Activated CD8-positive, alpha-beta memory T cell treated with anti-CD3 and anti-CD28 coated beads, Interleukin-2, amount 50 U/mL, for 1 hour (primary cell): ENCODE data around the gene ASTL.

Source experiments
- DNase-seq: peaks from one replicate; pipeline ENCODE4 v3.0.0-alpha.2; 2020; ENCODE audit errors: extremely low read depth

The ASTL gene

DNA sequence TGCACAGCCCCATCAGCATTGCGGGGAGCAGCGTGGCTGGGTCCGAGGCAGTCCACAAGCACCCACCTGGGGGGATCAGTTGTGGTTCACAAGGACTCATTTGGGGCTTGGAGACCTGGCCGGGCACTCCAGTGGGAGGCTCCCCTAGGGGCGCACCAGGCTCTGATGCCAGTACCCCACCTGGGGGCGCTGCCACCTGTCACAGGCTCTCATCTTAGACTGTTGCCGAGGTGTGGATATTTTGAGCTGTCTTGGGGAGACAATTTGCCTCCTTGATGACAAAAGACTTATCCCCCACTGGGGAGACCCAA is 25.0 kb downstream of the ASTL start:
- no peak for DNase-seq

DNA sequence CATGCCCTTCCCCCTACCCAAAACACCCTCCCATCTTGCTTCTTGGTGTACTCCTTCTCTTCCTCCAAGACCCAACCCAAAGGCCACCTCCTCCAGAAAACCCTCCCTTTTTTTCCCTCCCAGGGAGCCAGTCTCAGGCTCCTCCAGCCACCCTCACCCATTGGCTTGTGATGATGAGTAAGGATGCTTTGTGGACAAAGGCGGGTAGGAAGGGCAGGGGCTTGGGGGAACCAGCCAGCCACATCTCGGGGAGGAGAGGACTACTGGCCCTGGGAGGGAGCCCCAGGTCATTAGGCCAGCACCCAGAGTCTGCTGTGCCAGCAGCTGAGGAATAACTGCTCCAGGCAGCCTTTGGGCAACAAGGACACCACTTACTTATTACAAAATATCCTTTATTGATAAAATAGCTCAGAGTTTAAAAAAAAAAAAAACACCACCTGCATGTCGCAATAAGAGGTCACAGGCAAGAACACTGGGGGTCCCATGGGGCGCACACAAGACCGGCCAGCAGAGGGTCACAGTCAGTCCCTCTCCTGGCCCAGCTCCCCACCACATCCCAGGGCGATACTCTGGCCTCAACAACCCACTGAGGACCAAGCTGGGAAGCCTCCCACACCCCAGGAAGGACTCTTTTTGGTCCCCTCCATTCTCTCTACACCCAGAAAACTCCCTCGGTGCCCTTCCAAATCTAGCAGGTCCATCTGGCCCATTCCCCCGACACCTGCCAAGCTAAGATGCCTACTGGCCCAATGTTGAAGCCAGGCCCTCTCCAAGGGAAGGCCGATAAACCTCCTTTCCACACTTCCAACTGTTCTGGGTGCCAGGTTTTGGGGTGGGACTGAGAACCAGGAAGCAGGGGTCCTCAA is 25.6 kb downstream of the ASTL start:
- no peak for DNase-seq

DNA sequence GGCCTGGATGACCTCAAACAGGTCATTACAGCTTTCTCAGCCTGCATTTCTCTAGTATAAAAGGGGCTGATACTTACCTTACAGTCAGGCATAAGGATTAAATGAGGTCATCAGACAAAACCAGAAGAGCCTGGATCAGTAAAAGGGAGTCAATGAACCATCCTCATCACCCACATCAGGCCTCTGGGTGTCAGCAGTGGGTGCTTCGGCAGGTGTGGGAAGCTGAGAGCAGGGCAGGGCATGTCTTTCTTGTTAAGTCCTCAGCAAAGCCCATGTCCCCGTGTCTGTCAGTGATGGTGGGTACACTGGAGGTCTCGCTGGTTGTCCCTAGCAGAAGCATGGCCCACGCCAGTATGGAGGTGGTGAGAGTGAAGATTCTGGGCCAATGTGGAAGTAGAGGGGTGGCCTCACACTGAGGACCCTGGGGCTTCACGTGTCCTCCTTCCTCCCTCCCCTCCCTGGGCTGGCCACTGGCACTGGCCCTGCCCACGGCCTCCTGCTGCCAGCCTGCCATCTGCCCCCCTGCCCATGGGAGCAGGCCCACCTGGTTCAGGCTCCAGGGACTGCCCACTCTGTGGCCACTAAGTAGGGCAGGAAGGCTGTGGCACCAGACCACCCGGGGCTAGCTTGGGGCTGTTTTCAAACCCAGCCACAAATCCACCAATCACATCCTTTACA is 26.3 kb downstream of the ASTL start:
- no peak for DNase-seq

DNA sequence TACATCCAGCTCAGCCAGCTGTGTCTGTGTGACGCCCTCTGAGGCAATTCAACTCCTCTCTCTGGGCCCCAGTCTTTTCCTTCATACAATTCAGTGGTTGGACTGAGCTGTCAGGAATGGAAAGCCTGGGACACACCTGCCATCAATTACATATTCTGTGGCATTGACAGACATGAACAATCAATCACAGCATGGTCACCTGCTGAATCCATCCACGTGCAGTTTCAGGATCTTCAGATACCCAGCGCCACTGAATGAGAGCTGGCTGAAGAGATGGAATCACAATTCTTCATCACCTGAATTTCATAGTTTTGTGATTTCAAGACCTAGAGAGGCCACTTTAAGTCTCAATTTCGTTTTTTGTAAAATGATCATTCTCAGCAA is 27.1 kb downstream of the ASTL start:
- no peak for DNase-seq

DNA sequence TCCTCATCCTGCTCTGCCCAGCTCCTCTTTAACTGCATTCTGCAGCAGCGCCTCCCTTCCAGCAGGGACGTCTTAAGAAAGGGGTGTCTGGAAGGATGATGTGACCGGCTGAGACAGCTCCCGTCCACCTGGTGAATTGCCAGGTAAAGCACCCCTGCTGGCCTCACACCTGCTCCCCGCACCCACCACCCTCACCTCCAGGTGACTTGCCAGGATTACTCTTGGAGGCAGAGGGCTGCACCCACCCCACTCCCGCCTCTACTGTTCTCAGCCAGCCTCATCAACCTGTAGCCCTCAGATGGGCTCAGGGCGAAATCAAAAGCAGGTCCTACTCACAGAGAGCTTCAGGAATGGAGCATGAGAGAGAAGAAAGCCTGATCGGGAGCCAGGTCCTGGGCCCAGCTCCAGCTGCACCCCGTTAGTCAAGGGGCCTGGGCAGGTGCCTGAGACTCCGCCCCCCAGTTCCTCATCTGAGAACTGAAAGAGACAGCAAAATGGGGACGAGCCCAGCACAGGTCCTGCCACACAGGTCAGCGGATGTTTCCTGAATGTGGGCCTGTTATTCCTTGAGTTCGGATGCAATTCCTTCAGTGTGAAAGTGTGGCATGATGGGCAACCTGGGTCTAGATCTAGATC is 27.6 kb downstream of the ASTL start:
- DNase-seq: no peak

DNA sequence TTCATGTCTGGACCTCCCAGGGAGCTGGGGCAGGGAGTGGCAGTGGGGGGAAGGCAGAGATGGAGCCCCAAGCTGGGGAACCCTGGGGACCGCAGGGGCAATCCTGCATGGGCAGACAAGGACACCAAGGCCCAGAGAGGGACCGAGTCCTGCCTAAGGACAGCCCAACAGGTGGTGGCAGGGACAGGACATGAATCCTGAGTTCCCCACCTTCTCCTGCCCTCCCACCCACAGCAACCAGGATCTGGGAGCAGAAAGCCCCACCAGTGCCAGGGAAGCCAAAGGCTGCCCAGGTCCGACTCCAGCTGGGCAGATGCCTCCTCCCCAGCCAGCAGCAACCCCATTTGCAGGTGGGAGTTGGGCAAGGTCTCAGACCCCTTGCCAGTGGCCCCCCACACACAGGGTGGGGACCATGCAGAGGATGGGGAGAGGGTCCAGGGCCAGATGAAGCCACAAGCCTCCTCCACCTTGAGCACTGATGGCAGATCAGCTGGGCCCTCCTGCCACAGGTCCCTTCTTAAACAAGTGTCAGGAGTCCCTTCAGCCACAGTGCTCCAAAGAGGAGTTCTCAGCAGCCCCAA is 28.3 kb downstream of the ASTL start:
- DNase-seq: no peak

DNA sequence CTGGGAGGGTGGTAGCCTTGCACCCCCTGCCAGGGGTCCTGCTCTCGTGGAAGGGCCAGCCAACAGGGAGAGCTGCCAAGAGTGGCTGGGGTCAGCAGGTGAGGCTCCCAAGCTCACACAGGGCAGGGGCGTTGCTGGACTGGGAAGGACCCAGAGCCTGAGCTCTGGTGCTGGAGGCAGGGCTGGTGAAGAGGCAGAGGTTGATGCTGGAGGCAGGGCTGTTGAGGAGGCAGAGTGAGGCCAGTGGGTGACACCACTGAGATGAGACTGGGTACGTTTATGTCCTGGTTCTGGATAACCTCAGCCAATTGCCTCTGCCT is 29.0 kb downstream of the ASTL start:
- DNase-seq: no peak

DNA sequence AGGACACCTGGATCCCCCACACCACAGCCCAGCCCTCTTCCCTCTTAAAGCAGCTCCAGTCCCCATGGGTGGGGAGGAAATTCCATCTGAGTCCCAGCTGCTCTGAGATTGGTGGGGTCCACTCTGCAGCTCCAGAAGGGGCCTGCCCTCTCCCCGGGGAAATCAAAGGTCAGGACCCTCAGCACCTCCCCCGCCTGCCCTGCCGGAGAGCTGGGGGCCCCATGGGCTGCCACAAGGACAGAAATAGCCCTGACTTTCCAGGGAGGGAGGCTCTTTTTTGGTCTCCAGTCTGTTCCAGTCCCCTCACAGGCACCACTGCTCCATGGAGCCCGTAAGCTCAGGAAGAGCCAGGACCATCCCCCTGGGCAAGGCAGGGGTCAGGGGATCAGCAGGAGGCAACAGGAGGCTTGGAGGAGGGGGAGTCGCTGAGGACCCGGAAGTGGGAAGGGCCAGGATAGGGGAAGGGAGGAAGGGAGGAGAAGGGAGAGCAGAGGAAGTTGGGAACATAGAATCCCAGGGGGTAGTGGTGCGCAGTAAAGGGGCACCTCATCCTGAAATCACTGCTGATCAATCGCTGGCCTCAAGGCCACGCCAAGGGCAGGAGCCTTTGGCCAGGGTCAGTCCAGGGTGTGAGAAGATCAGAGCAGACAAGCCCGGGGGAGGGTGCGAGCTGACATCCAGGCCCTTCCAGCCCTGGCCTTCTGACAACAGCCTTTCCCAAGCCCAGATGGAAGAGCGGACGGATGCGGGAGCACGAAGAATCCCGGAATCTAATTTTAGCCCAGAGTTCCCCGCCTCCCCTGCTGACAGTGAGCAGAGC is 29.6 kb downstream of the ASTL start:
- DNase-seq: no peak

DNA sequence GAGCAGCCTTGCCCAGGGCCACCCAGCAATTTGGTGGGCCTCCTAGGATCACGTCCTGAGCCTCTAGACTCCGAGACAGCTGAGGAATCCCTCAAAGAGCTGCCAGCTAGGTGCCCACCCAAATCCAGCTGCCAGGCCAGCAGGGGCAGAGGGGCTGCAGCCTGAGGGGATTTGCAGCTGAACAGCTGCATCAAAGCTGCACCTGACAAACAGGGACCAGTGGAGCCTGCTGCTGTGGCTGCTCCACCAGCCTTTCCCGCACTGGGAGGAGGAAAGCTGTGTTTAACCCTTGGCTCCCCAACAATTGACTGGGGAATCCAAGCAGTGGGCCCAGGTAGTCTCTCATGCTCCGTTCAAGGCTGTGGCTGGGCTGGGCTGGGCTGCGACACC is 30.2 kb downstream of the ASTL start:
- DNase-seq: no peak

DNA sequence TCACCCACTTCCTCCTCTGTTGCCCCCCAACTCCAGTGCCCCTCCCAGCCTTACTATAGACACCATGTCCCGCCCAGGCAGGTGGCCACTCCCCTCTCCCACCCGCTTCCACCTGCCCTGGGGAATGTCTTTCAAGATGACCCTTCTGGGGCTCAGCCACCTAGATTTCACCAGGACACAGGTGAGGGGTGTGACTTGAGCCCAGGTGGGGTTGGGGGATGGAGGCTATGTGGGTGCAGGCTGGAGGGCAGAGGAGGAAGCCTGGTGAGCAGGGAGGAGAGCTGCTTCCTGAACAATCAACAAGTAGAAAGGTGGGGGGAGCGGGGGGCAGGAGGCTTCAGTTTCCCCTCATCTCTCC is 30.6 kb downstream of the ASTL start:
- DNase-seq: no peak

DNA sequence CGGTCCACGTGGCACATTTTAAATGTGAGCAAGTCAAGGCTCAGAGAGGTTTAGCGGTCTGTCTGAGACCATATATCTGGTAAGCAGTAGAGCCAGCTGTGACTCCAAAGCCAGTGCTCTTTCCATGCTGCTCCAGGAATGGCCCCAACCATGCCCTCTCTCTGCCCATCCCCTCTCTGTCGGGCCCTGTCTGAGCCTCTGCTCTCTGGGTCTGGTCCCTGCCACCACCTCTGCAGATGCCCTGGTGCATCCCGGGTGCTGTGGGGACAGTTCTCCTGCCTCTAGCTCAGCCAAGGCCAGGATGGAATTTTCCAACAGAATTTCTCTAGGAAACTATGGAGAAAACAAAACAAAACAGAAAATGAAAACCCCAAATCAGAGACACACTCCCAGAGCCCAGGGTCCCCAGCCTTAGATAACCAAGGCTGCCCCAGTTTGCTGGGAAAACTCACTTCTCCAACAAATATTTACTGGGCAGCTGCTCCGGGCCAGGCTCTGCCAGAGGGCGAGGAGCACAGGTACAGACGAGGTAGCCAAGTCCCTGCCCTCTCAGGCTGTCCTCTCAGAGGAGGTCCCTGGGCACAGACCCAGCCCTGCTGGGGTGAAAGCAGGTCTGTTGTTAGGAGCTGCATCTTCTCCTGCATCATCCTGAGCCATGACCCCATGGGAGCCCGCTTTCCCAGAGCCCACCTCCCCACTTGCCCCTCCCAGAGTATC is 31.2 kb downstream of the ASTL start:
- no peak for DNase-seq

DNA sequence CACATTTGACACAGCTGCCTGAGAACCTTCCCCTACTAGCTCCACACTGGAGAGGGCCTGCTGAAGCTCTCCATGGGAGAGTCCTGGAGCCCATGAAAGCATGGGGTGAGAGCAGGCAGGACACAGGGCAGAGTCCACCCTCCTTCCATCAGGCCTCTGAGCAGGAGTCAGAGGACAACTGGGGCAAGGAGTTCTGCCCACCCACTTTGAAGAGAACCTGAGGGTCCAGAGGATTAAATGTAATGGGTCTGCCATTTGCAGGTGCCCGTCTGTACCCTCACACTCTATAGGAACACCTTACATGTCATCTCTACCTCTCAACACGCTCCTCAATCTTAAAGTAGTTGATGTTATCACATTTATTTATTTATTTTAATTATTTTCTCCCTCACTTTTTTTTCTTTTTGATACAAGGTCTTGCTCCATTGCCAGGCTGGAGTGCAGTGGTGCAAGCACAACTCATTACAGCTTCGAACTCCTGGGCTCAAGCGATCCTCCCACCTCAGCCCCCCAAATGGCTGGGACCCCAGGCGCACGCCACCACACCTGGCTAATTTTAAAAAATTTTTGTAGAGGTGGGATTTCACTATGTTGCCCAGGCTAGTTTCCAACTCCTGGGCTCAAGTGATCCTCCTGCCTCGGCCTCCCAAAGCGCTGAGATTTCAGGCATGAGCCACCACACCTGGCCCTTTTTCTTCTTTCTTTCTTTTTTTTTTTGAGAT is 32.1 kb downstream of the ASTL start:
- DNase-seq: no peak

DNA sequence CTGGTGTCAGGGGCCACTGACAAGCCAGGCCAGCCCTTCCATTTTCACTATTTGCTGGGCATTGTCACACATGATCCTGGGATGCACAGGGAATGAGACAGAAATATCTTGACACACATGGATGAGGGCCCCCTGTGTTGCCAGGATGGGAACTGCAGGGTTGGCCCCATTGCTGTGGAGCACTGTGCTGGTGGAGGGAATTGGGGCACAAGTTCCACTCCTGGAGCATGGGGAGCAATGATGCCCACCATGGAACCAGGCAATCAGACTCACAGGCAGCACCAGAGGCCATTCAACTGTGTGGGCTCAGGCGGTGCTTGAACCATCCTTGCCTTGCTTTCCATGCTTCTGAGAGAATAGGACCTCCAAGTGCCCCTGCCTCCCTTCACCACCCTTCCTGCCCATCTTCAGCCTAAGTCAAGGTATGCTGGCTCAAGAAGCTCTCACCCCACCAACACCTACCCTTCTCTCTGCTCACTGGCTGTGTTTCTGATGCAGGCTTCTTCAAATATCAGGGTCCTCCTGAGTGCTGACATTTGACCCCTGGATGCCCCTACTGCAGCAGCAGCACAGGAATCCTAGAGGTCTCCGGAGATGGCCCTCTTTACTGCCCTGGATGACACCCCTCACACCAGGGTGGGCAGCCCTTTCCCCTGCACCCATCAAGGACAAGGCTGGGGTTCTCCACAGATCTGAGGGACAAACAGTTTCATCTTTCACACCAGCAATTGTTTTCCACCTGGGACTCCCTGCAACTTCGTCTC is 33.0 kb downstream of the ASTL start:
- no peak for DNase-seq

DNA sequence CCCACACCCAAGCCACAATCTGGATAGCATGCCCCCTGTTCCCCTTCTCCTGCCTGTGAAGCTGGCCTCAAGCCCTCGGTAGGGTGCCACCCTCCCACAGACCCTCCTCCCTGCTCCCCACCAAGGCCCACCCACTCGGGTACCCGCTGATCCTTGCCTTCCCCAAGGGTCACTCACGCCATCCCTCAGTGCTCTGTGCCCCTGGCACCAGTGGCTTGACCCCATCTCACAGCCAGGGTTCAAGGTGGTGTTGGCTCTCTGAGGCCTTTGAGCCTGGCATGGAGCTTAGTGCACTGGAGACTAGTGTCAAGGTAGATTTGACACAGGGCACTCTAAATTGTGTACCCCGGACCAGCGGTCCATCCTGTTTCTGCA is 33.8 kb downstream of the ASTL start:
- no peak for DNase-seq

DNA sequence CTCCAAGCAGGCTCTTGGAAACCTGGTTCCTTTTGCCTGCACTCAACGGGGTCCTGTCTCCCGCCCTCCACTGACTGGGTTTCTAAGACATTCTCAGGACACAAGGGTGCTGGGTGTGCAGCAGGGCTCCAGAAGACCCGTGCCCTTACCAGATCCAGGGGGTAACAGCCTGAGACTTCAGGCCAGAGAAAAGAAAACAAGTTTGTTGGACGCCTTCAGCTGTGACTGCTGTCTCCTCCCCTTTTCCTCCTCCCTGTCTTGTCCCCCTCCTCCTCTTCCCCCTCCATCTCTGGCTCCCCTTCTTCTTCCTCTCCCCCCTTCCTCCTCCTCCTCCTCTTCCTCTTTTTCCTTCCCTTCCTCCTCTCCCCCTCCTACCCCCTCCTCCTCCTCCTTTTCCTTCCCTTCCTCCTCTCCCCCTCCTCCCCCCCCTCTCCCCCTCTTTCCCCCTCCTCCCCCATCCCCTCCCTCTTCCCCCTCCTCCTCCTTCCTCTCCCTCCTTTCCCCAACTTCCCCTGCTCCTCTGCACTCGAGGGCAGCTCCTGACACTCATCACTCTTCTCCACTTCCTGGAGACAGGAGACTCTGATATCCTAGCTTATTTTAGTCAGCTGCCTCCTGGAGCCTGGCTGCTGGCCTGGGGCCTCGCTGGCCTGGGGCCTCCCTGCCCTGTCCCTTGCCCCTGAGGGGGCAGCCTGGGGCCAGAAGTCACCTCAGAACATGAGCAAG is 34.4 kb downstream of the ASTL start:
- DNase-seq: no peak

DNA sequence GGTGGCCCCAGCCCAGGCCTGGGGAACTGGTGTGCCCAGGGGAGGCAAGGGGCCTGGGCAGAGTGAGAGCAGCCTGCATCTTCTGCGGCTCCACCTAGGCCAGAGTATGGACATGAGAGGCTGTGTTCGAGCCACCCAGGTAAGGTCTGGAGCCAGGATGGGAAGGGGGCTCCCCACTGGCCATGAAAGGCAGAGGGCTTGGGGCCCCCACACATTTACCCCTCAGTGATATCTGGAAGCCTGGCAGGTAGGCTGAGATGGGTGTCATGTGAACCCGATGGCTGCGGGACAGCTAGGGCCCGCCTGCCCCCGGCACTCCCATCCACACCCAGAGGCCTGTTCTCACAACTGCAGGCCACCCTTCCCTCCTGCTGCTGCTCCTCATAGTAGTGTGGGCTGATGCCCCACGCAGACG is 35.1 kb downstream of the ASTL start:
- DNase-seq: no peak

DNA sequence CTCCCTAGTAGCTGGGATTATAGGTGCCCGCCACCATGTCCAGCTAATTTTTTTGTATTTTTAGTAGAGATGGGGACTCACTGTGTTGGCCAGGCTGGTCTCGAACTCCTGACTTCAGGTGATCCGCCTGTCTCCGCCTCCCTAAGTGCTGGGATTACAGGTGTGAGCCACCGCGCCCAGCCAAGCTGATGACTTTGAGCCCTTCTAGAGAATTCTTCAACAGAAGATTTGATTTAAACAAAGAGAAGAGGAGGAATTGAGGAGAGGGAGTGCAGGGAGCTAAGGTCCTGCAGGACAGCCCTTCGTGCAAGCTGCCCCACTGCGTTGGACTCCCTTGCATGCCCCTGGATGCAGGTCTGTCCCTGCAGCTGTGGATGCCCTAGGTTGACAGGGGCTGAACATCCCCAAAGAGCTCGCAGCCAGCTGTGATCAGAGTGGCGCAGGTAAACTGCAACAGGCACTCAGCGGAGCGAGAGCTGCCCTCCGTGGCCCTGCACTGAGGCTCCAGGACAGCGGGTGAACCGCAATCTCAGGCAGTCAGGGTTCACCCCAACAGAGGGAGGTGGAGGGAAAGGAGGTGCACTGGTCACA is 35.6 kb downstream of the ASTL start:
- no peak for DNase-seq

DNA sequence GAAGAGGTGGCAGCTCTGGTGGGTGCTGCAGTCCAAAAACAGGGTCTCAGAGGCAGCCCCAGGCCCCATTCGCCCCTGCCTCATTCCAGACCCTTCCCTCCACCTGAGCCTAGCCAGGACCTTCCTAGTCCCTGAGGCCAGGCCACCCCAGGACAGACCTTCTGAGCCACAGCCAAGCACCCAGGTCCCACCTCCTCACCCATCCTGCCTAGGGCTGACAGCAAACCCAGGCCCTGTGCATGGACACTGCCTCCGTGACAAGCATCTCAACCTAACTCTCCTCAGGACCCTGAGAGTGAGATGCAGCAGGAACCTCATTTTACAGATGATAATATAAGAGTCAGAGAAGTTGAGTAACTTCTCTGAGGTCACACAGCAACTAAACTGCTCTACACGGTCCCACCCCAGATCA is 37.4 kb downstream of the ASTL start:
- DNase-seq: no peak
